GM12873 (cell line): ENCODE measurements around the gene ZNF607.

Experiments used
- TF ChIP-seq, protein P1 (sequence below): IDR thresholded peaks from 2 replicates; pipeline ENCODE4 v1.5.1; 2012; ENCODE audit warnings: low read depth, mild to moderate bottlenecking, moderate library complexity, low read length, control low read depth; ENCODE audit not compliant: insufficient read depth; ENCODE audit errors: missing control alignments

ZNF607 gene

DNA sequence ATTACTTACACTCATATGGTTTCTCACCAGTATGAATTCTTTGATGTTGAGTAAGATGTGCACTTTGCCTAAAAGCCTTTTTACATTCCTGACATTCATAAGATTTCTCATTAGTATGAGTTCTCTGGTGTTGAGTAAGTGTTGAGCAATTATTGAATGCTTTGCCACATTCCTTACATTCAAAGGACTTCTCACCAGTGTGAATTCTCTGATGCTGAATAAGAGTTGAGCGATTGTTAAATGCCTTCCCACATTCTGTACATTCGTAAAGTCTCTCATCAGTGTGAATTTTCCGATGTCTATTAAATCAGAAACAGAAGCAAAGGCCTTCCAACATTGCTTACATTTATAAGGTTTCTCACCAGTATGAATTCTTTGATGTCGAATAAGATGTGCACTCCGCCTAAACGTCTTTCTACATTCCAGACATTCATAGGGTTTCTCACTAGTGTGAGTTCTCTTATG lies 50.1 kb downstream of the ZNF607 start:
- TF ChIP-seq, protein P1, sequence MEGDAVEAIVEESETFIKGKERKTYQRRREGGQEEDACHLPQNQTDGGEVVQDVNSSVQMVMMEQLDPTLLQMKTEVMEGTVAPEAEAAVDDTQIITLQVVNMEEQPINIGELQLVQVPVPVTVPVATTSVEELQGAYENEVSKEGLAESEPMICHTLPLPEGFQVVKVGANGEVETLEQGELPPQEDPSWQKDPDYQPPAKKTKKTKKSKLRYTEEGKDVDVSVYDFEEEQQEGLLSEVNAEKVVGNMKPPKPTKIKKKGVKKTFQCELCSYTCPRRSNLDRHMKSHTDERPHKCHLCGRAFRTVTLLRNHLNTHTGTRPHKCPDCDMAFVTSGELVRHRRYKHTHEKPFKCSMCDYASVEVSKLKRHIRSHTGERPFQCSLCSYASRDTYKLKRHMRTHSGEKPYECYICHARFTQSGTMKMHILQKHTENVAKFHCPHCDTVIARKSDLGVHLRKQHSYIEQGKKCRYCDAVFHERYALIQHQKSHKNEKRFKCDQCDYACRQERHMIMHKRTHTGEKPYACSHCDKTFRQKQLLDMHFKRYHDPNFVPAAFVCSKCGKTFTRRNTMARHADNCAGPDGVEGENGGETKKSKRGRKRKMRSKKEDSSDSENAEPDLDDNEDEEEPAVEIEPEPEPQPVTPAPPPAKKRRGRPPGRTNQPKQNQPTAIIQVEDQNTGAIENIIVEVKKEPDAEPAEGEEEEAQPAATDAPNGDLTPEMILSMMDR, result no peak

DNA sequence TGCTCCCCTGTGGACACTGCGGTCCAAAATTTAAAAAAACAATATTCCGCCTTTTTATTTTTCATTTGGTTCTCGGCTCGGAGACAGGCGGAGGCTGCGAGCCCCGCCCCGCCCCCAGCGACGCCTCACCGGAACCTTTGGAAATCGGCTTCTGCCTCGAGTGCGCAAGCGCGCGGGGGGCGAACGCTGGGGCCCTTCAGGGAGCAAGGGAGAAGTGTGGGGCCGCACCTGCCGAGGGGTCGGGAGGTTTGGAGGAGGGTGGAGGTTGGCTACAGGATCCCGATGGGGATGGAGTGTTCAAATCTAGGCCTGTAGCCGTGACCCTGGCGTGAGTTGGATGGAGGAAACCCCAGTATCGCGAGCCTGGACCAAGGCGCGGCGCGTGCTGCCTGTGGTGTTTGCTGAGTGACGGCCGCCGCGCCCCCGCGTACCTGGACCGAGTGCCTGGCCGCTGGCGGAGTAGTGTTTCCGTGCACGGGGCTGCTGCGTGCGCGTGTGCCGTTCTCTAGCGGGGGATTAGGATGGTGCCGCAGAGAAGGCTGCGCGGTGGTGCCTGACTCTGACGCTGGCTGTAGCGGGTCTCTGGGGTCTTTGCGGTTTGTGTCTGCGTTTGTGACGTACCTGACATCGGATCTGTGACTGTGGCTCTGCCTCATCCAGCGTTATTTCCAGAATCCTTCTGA lies 63.7 kb downstream of the ZNF607 start:
- TF ChIP-seq, protein P1, result no peak

DNA sequence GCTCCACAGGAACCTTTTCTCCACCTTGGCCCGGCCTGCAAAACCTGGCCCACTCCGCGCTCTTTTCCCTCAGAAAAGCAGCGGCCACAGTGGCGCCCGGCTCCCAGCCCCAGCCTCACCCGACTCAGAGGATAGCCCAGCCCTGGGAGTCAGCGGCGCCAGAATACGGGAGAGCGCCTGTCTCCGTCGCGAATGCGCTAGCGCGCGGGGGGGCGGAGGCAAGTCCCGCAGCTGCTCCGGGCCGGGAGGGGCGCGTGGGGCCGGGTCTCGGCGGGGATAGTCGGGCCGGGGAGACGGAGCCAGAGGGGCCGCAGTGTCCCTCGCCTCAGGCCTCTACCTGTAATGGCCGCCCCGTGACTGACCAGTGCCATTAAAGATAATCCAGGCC lies 64.3 kb downstream of the ZNF607 start, which contains the start of gene ZFP30:
TSS of gene ZFP30 (minus strand) at position 165 of the 388 bp plus-strand sequence. CDS start 7,643 bp downstream, outside the sequence.
- TF ChIP-seq, protein P1, result no peak

DNA sequence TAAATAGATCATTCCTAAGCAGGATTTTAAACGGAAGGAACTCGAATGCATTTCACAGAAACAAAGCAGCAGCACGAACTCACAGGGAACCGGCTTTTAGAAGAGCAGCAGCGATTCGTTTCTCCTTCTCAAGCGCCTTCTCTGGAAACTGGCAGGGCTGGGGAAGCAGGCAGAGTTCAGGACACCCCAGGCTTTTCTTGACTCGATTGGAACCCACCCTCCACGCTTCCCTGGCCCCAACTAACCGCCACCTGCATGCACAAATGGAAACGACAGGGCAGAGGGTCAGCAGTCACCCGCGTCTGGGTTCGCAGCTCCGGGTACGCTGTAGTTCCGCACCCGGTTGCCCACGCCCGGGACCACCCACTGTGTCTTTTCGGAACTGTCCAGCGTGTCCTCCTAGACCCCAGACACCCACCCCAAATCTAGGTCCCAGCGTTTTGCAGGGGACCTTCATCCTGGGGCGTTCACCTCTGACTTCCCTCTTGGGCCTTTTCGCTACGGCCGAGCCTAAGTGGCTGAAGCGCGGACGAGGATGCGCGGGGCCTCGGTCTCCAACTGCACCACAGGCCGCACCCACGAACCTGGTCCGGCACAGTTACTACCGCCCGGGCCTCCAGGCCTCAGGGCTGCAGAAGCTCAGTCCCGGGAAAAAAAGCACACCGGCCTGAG lies 64.8 kb downstream of the ZNF607 start:
- TF ChIP-seq, protein P1, result peak; percentile 1

DNA sequence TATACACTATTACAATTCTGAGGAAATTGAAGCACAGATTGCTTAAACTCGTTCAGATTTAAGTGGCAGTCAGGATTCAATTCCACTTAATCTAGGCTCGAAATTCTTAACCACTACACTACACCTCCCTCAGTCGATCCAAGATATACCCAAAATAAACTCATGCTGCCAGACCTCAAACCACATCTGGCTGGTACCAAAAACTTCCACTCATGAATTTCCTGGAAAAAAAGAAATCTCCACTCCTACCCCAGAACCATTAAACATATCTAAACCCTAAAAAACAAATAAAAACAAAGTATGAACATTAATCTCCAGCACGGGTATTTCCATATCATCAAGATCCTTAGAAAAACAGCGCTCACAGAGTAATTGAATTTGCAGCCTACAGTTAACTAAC lies 65.4 kb downstream of the ZNF607 start:
- TF ChIP-seq, protein P1, result no peak
